Articular chondrocyte of knee joint (primary cell): Measurements from ENCODE around the gene TLL2. TPM values are rescaled to one million over a fixed set of nuclear protein-coding genes. Genes with fewer than 3 reads are reported as not detected.

Source experiments
- total RNA-seq: library from RNA; depleted of rRNA; stranded (reverse); fragments of >200 nt; gene quantifications from 2 replicates; pipeline ENCODE4 v1.2.3, GENCODE V29; 2012

TLL2 gene
- total RNA-seq, result under 0.01 and 0.22 TPM in 2 replicates

DNA sequence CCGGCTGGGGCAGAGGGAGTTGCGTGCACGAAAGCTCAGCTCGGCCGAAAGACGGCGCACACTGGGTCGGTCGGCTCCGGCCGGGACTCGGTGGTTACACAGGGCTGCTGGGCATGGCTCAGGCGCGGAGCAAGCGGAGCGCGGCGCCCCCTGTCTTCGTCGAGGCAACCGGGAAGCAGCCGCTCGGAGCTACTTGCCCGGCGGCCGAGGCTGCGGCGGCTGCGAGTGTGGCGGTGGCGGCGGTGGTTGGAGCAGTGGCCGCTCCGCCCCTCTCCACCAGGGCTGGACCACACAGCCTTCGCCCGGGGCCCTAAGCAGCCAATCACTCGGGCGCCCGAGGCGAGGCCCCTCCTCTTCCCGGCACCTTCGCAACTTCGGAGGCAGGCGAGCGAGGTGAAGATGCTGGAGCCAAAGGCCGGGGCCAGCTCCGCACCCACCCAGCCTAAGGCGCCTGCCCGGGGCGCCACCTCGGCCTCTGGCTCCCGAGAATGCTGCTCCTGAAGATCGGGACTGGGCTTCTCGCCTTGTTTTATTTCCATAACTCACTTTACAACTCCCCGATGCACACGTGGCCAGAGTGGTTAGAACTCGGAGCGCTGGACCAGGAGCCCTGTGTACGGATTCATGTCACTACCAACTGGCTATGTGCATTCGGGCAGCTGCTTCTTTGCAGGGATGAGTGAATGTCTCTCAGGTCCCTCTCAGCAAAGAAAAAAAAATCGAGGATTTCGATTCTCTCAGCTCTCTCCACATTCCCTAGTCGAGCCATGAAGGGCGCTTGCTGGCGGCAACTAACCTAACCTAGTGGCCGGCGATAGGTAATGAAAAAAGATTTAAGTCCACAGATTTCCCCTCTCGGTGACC lies at the start of gene TLL2:
Gene TLL2, minus strand, starts transcription at position 229 of the 864 bp plus-strand sequence. CDS start 241 bp downstream, outside the sequence.

DNA sequence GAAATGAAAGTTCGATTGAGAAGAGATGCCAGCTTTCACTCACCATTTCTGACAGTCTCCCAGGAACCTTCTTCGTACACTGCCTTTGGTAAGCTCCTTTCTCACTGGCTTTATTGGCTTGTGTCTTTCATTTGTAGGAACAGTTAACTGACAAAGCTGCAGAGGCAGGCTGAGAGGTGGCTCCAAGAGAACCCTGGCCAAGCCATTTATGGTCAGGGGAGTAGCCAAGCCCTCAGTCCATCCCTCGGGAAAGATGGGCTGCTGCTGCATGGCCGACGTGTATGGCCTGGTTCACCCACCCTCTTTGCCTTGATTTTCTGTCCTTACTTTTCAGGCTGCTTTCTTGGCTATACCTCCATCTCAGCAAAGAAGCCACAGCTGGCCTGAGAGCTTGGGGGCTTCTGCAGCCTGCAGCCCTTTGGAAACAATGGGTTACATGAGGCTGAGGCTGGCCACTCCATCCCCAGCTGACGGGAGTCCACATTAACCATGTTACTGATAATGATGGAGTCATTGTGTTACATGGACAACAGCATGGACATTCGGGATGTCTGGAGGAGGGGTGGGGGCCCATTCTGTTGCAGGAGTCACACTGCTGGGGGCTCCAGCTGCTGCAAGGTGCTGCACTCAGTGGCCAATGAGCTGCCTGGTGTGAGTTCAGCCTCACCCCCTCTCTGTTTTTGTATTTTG lies 154.7 kb downstream of the TLL2 start, which contains the start of gene OPALIN:
Gene OPALIN, minus strand, starts transcription at position 152 of the 690 bp plus-strand sequence. Its CDS starts 106 bp downstream, at position 46.

Other genes with a start within 250 kb of the TLL2 start
- 0.65 TPM in 1 of 2 replicates, not detected in the other for gene BLNK, start 242.4 kb downstream of the TLL2 start, total RNA-seq
- gene DNTT, start 209.5 kb downstream of the TLL2 start, total RNA-seq, result not detected in 2 replicates
- not detected in 2 replicates for gene OPALIN, start 154.9 kb downstream of the TLL2 start, total RNA-seq
- 162 and 185 TPM in 2 replicates for gene TM9SF3, start 73.1 kb upstream of the TLL2 start, total RNA-seq
- gene PIK3AP1, start 206.6 kb upstream of the TLL2 start, total RNA-seq, result 0.26 and 0.32 TPM in 2 replicates